Ishikawa (cell line): ENCODE data around the gene RAVER2.

ENCODE experiments used
- RAD21 ChIP-seq: IDR thresholded peaks from 2 replicates; pipeline ENCODE4 v1.6.1; 2012; ENCODE audit warnings: low read depth
- YY1 ChIP-seq: IDR thresholded peaks from 2 replicates; pipeline ENCODE4 v1.6.1; 2012; ENCODE audit warnings: low read depth

DNA sequence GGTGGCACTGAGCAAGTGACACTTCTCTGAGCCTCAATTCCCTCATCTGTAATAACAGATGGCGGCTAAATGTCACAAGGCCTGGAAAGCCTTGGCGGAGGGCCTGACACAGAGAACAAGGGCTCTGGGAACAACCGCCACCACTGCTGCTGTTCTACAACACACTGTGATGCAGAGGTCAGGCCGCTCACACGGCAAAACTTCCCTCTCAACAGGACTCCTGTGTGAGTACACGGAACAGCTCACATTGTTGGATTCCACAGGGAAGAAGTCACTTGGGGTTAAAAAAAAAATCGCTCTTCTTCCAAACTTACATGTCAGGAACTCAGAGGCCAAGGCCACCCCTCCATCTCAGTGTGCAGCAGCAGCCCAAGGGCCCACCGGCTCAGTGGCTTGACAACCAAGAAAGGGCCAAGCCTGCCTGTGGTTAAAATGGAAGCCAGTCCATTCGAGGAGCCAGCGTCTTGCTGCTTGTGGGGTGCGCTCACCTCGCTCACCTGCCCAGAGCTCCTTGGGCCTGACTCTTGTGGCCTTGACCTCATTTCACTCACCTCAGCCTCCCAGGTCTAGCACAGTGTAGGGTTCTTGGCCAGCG lies 101.1 kb downstream of the RAVER2 start:
- TF ChIP-seq RAD21 (no peak), YY1 (no peak)
